Measurements from ENCODE around the gene ICA1L. TPM values are rescaled to one million over a fixed set of nuclear protein-coding genes. Genes with fewer than 3 reads are reported as not detected.

The ICA1L gene
- total RNA-seq, 1 experiment from 2014 or later: 5.5 TPM

DNA sequence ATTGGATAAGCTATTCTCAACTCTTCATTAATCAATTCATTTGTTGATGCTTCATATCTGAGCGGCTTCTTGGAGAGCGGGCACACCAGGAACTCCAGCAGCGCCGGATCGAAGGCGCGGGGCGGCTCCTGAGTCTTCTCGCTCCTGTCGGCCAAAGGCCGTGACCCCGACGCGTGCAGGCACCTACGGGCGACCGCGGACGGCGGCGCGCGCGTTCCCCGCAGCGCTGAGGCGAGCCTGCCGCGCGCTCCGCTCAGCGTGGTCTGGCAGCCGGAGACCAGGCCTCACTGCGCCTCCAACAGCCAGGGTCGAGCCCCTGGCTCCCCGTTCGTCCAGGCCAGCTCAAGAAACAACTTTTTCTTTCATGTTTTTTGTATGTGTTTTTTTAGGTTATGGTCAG is 97.5 kb downstream of the ICA1L start:
- Mint-ChIP-seq H3K36me3 (ENCODE audit: insufficient read depth, unreplicated experiment) (no peaks in the 10 kb centered on the region), H3K27ac (ENCODE audit: unreplicated experiment) (no peak overlapping the region), H3K4me3 (ENCODE audit: unreplicated experiment) (no peak overlapping the region), H3K4me1 (ENCODE audit: low read depth, unreplicated experiment) (peaks cover 7% of the 10 kb centered on the region), H3K9me3 (ENCODE audit: unreplicated experiment) (no peaks in the 10 kb centered on the region), H3K27me3 (ENCODE audit: insufficient read depth, unreplicated experiment) (no peaks in the 10 kb centered on the region)
- ChIA-PET CTCF (no interaction called here), POLR2A (no interaction called here)
- no peak overlapping the region for H3K4me3 ChIP-seq (ENCODE audit: low read depth, low read length)
- no peaks in the 10 kb centered on the region for H3K4me1 ChIP-seq
- no peaks in the 10 kb centered on the region for H3K9me3 ChIP-seq
- intact Hi-C loops (cut with micrococcal nuclease; ENCODE audit: unreplicated experiment): no loop called here
- no TSS peak for BruUV-seq (replicated peaks)
- no peaks in the 10 kb centered on the region for H3K27me3 ChIP-seq (replicated peaks; ENCODE audit: control insufficient read depth, insufficient read depth, low read length)
- DNase-seq: no peak
- no peaks in the 10 kb centered on the region for H3K36me3 ChIP-seq (ENCODE audit: control insufficient read depth, insufficient read depth, low read length)
- TF ChIP-seq, protein P1, sequence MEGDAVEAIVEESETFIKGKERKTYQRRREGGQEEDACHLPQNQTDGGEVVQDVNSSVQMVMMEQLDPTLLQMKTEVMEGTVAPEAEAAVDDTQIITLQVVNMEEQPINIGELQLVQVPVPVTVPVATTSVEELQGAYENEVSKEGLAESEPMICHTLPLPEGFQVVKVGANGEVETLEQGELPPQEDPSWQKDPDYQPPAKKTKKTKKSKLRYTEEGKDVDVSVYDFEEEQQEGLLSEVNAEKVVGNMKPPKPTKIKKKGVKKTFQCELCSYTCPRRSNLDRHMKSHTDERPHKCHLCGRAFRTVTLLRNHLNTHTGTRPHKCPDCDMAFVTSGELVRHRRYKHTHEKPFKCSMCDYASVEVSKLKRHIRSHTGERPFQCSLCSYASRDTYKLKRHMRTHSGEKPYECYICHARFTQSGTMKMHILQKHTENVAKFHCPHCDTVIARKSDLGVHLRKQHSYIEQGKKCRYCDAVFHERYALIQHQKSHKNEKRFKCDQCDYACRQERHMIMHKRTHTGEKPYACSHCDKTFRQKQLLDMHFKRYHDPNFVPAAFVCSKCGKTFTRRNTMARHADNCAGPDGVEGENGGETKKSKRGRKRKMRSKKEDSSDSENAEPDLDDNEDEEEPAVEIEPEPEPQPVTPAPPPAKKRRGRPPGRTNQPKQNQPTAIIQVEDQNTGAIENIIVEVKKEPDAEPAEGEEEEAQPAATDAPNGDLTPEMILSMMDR (IDR thresholded peaks at IDR 0.05; ENCODE audit: insufficient read depth in 1 of 2, low read depth in 1 of 2, low read length in 1 of 2, severe bottlenecking in 1 of 2, unreplicated experiment in 1 of 2): no peak

DNA sequence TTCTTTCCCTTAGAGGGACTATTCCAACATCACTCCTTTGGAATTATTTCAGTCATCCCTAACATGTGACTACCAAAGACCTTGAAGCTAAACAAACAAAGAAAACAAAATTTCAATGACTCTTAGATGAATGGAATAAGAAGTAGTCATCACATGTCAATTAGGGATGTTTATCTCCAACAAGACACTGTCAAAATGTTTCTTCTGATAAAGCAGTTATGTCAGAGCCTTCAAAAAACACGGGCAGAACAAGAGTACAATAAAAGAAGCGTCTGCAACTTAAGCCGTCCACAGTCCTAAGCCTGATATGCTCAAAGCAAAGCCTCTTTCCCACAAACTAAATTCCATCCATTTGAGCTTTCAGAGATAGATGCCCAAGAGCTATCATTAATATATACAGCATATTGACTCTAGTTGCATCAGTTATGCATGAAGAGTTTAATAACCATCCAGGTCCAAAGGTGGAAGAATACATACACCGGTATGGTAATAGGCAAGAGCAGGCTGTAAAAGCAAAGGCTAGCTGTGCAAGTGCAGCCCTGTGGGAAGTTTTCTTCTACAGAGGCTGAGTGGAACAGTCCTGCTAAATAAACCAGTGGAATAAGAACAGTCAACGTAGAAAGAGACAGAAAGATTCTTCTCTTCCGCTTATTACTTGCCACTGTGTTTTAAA is 98.1 kb downstream of the ICA1L start:
- CTCF ChIA-PET: interaction anchor here (0.6 kb wide), 1 partner anchor 28 kb away, joined by 3 read pairs; no protein-coding TSS in a partner anchor

DNA sequence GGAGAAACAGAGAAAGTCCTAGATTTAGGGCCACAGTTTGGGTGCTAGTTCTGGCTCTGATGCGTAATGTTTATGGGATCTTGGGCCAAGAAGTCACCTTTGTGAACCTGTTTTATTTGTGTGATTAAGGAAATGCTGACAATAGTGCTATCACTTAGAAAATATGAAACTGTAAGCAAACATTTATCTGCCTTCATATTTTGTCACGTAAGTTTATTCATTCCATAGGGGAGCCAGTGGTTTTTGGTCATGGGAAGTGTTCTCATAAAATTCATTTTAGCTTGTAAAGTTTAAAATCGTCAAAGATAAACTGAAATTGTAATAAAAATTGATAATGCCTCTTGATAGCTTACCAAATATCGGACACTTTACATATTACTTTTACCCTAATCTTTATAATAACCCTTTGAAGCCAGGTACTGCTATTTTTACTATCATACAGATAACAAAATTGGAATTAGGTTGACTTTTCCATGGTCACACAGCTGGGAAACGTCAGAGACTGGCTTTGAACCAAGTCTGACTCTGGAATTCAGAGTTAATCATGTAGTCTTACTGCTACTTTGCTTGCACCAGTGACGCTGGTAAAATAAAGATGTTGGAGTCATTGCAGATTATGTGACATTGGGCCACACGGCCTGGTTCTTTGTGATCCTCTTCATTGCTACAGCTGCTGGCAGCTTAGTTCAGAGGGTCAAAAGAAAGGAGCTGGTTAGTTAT is 99.7 kb downstream of the ICA1L start:
- no peak overlapping the region for H3K4me3 ChIP-seq (ENCODE audit: low read depth, low read length)
- Mint-ChIP-seq H3K27me3 (ENCODE audit: insufficient read depth, unreplicated experiment) (no peaks in the 10 kb centered on the region), H3K9me3 (ENCODE audit: unreplicated experiment) (no peaks in the 10 kb centered on the region), H3K4me3 (ENCODE audit: unreplicated experiment) (no peak overlapping the region), H3K27ac (ENCODE audit: unreplicated experiment) (no peak overlapping the region), H3K36me3 (ENCODE audit: insufficient read depth, unreplicated experiment) (no peaks in the 10 kb centered on the region), H3K4me1 (ENCODE audit: low read depth, unreplicated experiment) (peaks cover 7% of the 10 kb centered on the region)
- DNase-seq: no peak
- intact Hi-C loops (cut with micrococcal nuclease; ENCODE audit: unreplicated experiment): no loop called here
- H3K36me3 ChIP-seq (ENCODE audit: control insufficient read depth, insufficient read depth, low read length): no peaks in the 10 kb centered on the region
- no peaks in the 10 kb centered on the region for H3K9me3 ChIP-seq
- CTCF ChIA-PET: no interaction called here
- TF ChIP-seq, protein P1 (IDR thresholded peaks at IDR 0.05; ENCODE audit: insufficient read depth in 1 of 2, low read depth in 1 of 2, low read length in 1 of 2, severe bottlenecking in 1 of 2, unreplicated experiment in 1 of 2): no peak
- POLR2A ChIA-PET: no interaction called here
- no peaks in the 10 kb centered on the region for H3K4me1 ChIP-seq
- no TSS peak for BruUV-seq (replicated peaks)
- H3K27me3 ChIP-seq (replicated peaks; ENCODE audit: control insufficient read depth, insufficient read depth, low read length): no peaks in the 10 kb centered on the region

More for the DNA sequence above, 98.1 kb downstream of the ICA1L start:
- Histone ChIP-seq H3K9me3 (no peaks in the 10 kb centered on the region), H3K4me3 (ENCODE audit: low read depth, low read length) (no peak overlapping the region), H3K27me3 (replicated peaks; ENCODE audit: control insufficient read depth, insufficient read depth, low read length) (no peaks in the 10 kb centered on the region), H3K36me3 (ENCODE audit: control insufficient read depth, insufficient read depth, low read length) (no peaks in the 10 kb centered on the region), H3K4me1 (no peaks in the 10 kb centered on the region)
- Mint-ChIP-seq H3K27me3 (ENCODE audit: insufficient read depth, unreplicated experiment) (no peaks in the 10 kb centered on the region), H3K4me3 (ENCODE audit: unreplicated experiment) (no peak overlapping the region), H3K9me3 (ENCODE audit: unreplicated experiment) (no peaks in the 10 kb centered on the region), H3K36me3 (ENCODE audit: insufficient read depth, unreplicated experiment) (no peaks in the 10 kb centered on the region), H3K27ac (ENCODE audit: unreplicated experiment) (no peak overlapping the region), H3K4me1 (ENCODE audit: low read depth, unreplicated experiment) (peaks cover 7% of the 10 kb centered on the region)
- TF ChIP-seq, protein P1 (IDR thresholded peaks at IDR 0.05; ENCODE audit: insufficient read depth in 1 of 2, low read depth in 1 of 2, low read length in 1 of 2, severe bottlenecking in 1 of 2, unreplicated experiment in 1 of 2): no peak
- intact Hi-C loops (cut with micrococcal nuclease; ENCODE audit: unreplicated experiment): no loop called here
- BruUV-seq (replicated peaks): no TSS peak
- POLR2A ChIA-PET: no interaction called here
- peak in 1 of 2 experiments; percentile 24 for DNase-seq

All from Caco-2 (cell line).